Measurements from ENCODE around the gene DMPK.

The DMPK gene

DNA sequence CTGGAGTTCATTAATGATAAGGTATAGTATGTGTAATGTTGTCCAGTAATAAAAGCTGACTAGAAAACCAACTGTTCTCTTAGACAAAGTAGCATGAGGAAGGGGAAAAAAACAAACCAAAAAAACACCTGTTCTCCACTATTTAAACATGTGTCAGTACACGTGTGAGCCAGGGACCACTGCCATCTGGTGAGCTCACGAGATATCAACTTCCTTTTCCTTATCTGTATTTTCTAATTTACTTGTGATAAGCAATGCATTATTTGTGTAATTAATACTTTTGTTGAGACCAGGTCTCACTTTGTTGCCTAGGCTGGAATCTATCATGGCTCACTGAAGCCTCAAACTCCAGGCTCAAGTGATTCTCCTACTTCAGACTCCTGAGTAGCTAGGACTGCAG, 8.9 kb downstream of the DMPK start:
- H3K4me1 ChIP-seq (ENCODE audit: insufficient read depth, poor library complexity, severe bottlenecking) = no peaks in the 10 kb centered on the region
- DNase-seq (ENCODE audit: low spot score) (no peak), ATAC-seq (ENCODE audit: low read depth) (no peak)
- H3K27me3 ChIP-seq (ENCODE audit: insufficient read depth, poor library complexity, severe bottlenecking) = no peaks in the 10 kb centered on the region
- no peaks in the 10 kb centered on the region for H3K9me3 ChIP-seq (ENCODE audit: severe bottlenecking)
- H3K36me3 ChIP-seq (ENCODE audit: low read depth) = peaks cover 21% of the 10 kb centered on the region
- H3K27ac ChIP-seq (ENCODE audit: poor library complexity, severe bottlenecking) = no peak overlapping the region
- TF ChIP-seq, protein P1, sequence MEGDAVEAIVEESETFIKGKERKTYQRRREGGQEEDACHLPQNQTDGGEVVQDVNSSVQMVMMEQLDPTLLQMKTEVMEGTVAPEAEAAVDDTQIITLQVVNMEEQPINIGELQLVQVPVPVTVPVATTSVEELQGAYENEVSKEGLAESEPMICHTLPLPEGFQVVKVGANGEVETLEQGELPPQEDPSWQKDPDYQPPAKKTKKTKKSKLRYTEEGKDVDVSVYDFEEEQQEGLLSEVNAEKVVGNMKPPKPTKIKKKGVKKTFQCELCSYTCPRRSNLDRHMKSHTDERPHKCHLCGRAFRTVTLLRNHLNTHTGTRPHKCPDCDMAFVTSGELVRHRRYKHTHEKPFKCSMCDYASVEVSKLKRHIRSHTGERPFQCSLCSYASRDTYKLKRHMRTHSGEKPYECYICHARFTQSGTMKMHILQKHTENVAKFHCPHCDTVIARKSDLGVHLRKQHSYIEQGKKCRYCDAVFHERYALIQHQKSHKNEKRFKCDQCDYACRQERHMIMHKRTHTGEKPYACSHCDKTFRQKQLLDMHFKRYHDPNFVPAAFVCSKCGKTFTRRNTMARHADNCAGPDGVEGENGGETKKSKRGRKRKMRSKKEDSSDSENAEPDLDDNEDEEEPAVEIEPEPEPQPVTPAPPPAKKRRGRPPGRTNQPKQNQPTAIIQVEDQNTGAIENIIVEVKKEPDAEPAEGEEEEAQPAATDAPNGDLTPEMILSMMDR (IDR thresholded peaks at IDR 0.05; ENCODE audit: poor library complexity, severe bottlenecking) = no peak
- H3K4me3 ChIP-seq (ENCODE audit: severe bottlenecking) = no peak overlapping the region

DNA sequence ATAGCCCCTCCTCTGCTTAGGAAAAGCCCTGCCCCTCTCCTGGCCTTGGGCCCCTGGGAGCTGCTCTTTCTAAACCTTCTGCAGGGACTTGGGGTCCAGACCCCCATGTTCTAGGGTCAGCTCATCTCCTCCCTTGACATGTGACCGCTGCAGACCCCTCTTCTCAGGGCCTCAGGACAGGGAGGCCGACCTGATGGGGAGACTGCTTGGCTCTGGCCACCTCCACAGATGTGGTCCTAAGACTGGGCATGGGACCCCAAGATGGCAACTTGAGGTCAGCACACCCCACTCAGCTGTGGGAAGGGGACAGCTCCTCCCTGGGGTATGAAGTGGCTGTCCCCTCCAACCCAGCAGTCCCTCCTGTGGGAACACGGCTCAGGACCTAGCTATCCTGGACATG, 9.4 kb downstream of the DMPK start:
- TF ChIP-seq, protein P1 (IDR thresholded peaks at IDR 0.05; ENCODE audit: poor library complexity, severe bottlenecking) = no peak
- peaks cover 19% of the 10 kb centered on the region for H3K36me3 ChIP-seq (ENCODE audit: low read depth)
- ATAC-seq (ENCODE audit: low read depth) (no peak), DNase-seq (ENCODE audit: low spot score) (peak; percentile 44)
- H3K9me3 ChIP-seq (ENCODE audit: severe bottlenecking) = no peaks in the 10 kb centered on the region
- H3K27me3 ChIP-seq (ENCODE audit: insufficient read depth, poor library complexity, severe bottlenecking) = no peaks in the 10 kb centered on the region
- H3K4me1 ChIP-seq (ENCODE audit: insufficient read depth, poor library complexity, severe bottlenecking) = no peaks in the 10 kb centered on the region
- no peak overlapping the region for H3K27ac ChIP-seq (ENCODE audit: poor library complexity, severe bottlenecking)
- no peak overlapping the region for H3K4me3 ChIP-seq (ENCODE audit: severe bottlenecking)

DNA sequence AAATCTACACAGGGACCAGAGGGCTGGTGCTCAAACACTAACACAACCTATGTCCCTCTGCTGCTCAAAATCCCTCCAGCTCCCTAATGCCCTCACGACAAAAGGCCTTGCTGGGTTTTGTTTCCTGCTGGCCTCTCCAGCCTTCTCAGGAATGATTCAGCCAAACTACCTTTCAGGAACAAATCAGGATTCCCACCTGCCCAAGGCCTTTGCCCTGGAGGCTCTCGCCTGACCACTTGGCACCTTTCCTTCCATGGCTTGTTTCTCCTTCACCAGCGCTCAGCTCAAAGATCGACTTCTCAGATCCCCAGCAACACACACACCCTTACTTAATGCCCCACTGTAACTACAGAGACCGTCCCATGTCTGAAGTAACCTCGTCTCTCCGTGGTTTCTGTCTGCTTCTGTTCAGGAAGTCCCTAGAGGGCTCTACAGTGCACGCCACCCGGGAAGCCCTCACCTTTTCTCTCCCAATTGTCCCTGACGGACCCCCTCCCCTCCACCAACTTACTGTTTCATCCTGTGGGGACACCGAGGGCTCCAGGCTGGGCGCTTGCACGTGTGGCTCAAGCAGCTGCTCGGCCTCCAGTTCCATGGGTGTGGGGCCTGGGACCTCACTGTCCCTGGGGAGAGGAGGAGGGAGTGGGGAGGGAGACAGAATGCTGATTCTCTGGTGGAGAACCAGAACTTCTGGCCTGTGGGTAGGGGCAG, 10.0 kb downstream of the DMPK start:
- peaks cover 13% of the 10 kb centered on the region for H3K36me3 ChIP-seq (ENCODE audit: low read depth)
- DNase-seq (ENCODE audit: low spot score) (peak; percentile 47), ATAC-seq (ENCODE audit: low read depth) (no peak)
- H3K4me3 ChIP-seq (ENCODE audit: severe bottlenecking) = no peak overlapping the region
- no peaks in the 10 kb centered on the region for H3K27me3 ChIP-seq (ENCODE audit: insufficient read depth, poor library complexity, severe bottlenecking)
- TF ChIP-seq, protein P1 (IDR thresholded peaks at IDR 0.05; ENCODE audit: poor library complexity, severe bottlenecking) = no peak
- no peak overlapping the region for H3K27ac ChIP-seq (ENCODE audit: poor library complexity, severe bottlenecking)
- H3K4me1 ChIP-seq (ENCODE audit: insufficient read depth, poor library complexity, severe bottlenecking) = no peaks in the 10 kb centered on the region
- no peaks in the 10 kb centered on the region for H3K9me3 ChIP-seq (ENCODE audit: severe bottlenecking)

DNA sequence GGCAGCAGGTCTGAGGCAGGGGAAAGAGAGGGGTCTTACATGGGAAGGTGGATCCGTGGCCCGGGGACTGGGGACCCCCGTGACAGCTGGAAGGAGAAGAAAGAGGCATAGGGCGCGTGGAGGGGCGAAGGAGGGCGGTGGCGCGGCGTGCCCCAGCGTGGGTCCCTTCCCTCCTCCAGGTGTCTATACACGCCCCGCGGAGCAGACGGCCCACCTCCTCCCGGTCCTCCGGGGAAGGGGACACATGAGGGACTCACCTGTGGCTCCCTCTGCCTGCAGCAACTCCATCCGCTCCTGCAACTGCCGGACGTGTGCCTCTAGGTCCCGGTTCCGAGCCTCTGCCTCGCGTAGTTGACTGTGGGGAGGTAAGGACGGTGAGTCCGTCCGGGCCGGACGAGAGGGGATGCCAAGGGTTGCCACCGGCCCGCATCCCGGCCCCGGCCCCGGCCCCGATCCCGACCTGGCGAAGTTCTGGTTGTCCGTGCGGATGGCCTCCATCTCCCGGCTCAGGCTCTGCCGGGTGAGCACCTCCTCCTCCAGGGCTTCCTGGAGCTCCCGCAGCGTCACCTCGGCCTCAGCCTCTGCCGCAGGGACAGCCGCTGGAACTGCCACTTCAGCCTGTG, 10.9 kb downstream of the DMPK start:
- H3K27me3 ChIP-seq (ENCODE audit: insufficient read depth, poor library complexity, severe bottlenecking) = no peaks in the 10 kb centered on the region
- H3K27ac ChIP-seq (ENCODE audit: poor library complexity, severe bottlenecking) = peak overlapping the region; percentile 86
- no peaks in the 10 kb centered on the region for H3K9me3 ChIP-seq (ENCODE audit: severe bottlenecking)
- H3K4me3 ChIP-seq (ENCODE audit: severe bottlenecking) = no peak overlapping the region
- H3K36me3 ChIP-seq (ENCODE audit: low read depth) = peaks cover 5% of the 10 kb centered on the region
- TF ChIP-seq, protein P1 (IDR thresholded peaks at IDR 0.05; ENCODE audit: poor library complexity, severe bottlenecking) = no peak
- ATAC-seq (ENCODE audit: low read depth) (no peak), DNase-seq (ENCODE audit: low spot score) (no peak)
- no peaks in the 10 kb centered on the region for H3K4me1 ChIP-seq (ENCODE audit: insufficient read depth, poor library complexity, severe bottlenecking)
